WTC11 (cell line): ENCODE measurements around the gene TGFBR1. TPM values are rescaled to one million over a fixed set of nuclear protein-coding genes. Genes with fewer than 3 reads are reported as not detected.

Experiments used
- ATAC-seq: fragments of 200-7000 bp; cut with Tn5 transposase; 2 replicates; pipeline ENCODE4 v1.10.0; 2021; ENCODE audit warnings: mild to moderate bottlenecking, moderate library complexity
- CTCF ChIA-PET: fragments of 300-600 bp; sonication (Branson Sonifier 250); formaldehyde crosslinking; loops from one replicate; lab custom pipeline; 2021; ENCODE audit warnings: antibody characterized with exemption; lab: Charles Lee
- POLR2A ChIA-PET: fragments of 350-600 bp; sonication (Branson Sonifier 250); formaldehyde crosslinking; loops from one replicate; lab custom pipeline; 2021; ENCODE audit warnings: antibody characterized with exemption; lab: Charles Lee
- DNase-seq: peaks from one replicate; pipeline ENCODE4 v3.0.0; 2021; ENCODE audit warnings: low spot score
- H3K27ac Mint-ChIP-seq: 2 replicates; pipeline ENCODE4 v1.8.0; 2021; ENCODE audit warnings: mixed read lengths
- H3K27me3 Mint-ChIP-seq: 2 replicates; pipeline ENCODE4 v1.8.0; 2021; ENCODE audit warnings: low read depth, mild to moderate bottlenecking, moderate library complexity, mixed read lengths
- H3K36me3 Mint-ChIP-seq: 2 replicates; pipeline ENCODE4 v1.8.0; 2021; ENCODE audit warnings: mixed read lengths
- H3K4me1 Mint-ChIP-seq: 2 replicates; pipeline ENCODE4 v1.8.0; 2022; ENCODE audit warnings: mixed read lengths
- H3K4me3 Mint-ChIP-seq: 2 replicates; pipeline ENCODE4 v1.8.0; 2021; ENCODE audit warnings: mild to moderate bottlenecking, moderate library complexity, mixed read lengths
- H3K9me3 Mint-ChIP-seq: 2 replicates; pipeline ENCODE4 v1.8.0; 2021; ENCODE audit warnings: mixed read lengths
- ATF6 ChIP-seq: sonication (generic); formaldehyde crosslinking; IDR thresholded peaks from 2 replicates; pipeline ENCODE4 v1.8.1; 2023; ENCODE audit warnings: mild to moderate bottlenecking, missing genetic modification reagents
- CREB1 ChIP-seq: sonication (generic); formaldehyde crosslinking; IDR thresholded peaks from 2 replicates; pipeline ENCODE4 v1.8.0; 2023; ENCODE audit warnings: mild to moderate bottlenecking, missing genetic modification reagents
- ELF4 ChIP-seq: sonication (generic); formaldehyde crosslinking; IDR thresholded peaks from 2 replicates; pipeline ENCODE4 v1.8.1; 2022; ENCODE audit warnings: low read depth, mild to moderate bottlenecking, moderate library complexity, missing genetic modification reagents
- FOXK1 ChIP-seq: sonication (generic); formaldehyde crosslinking; IDR thresholded peaks from 2 replicates; pipeline ENCODE4 v1.8.0; 2022; ENCODE audit warnings: mild to moderate bottlenecking, moderate library complexity, missing genetic modification reagents
- GABPB1 ChIP-seq: sonication (generic); formaldehyde crosslinking; IDR thresholded peaks from 2 replicates; pipeline ENCODE4 v1.8.1; 2023; ENCODE audit warnings: mild to moderate bottlenecking, missing genetic modification reagents
- NR3C1 ChIP-seq: sonication (generic); formaldehyde crosslinking; conservative IDR thresholded peaks from 2 replicates; pipeline ENCODE4 v1.8.1; 2023; ENCODE audit warnings: low read depth, mild to moderate bottlenecking, missing genetic modification reagents
- SMAD4 ChIP-seq: sonication (generic); formaldehyde crosslinking; IDR thresholded peaks from 2 replicates; pipeline ENCODE4 v1.8.0; 2022; ENCODE audit warnings: mild to moderate bottlenecking, missing genetic modification reagents
- SP1 ChIP-seq: sonication (generic); formaldehyde crosslinking; conservative IDR thresholded peaks from 2 replicates; pipeline ENCODE4 v1.8.1; 2022; ENCODE audit warnings: missing genetic modification reagents
- TEAD4 ChIP-seq: sonication (generic); formaldehyde crosslinking; IDR thresholded peaks from 2 replicates; pipeline ENCODE4 v1.8.0; 2022; ENCODE audit warnings: mild to moderate bottlenecking, missing genetic modification reagents
- ZBTB43 ChIP-seq: sonication (generic); formaldehyde crosslinking; IDR thresholded peaks from 2 replicates; pipeline ENCODE4 v1.8.1; 2023; ENCODE audit warnings: mild to moderate bottlenecking, missing genetic modification reagents
- ZMAT4 ChIP-seq: fragments of 250-450 bp; sonication (Bioruptor Pico); IDR thresholded peaks from 2 replicates; pipeline ENCODE4 v1.9.0; 2021; ENCODE audit warnings: mild to moderate bottlenecking
- ZNF219 ChIP-seq: sonication (generic); formaldehyde crosslinking; IDR thresholded peaks from 2 replicates; pipeline ENCODE4 v1.8.0; 2023; ENCODE audit warnings: missing genetic modification reagents, mild to moderate bottlenecking, borderline replicate concordance
- ZNF423 ChIP-seq: fragments of 250-450 bp; sonication (Bioruptor Pico); IDR thresholded peaks from 2 replicates; pipeline ENCODE4 v2.1.2; 2022; ENCODE audit warnings: mild to moderate bottlenecking, moderate library complexity
- ZNF532 ChIP-seq: fragments of 250-450 bp; sonication (Bioruptor Pico); IDR thresholded peaks from 2 replicates; pipeline ENCODE4 v1.9.0; 2021; ENCODE audit warnings: mild to moderate bottlenecking, borderline replicate concordance
- ZSCAN18 ChIP-seq: fragments of 250-450 bp; sonication (Bioruptor Pico); IDR thresholded peaks from 2 replicates; pipeline ENCODE4 v2.1.2; 2022; ENCODE audit warnings: mild to moderate bottlenecking, moderate library complexity
- total RNA-seq: library from RNA; stranded (reverse); gene quantifications from 3 replicates; pipeline ENCODE4 v1.2.3, GENCODE V29; 2021

The TGFBR1 gene
- total RNA-seq, 1 experiment from 2014 or later, result 42.4 TPM

- TF ChIP-seq SP1 (CRISPR knock-in tag) (no peak), ZNF423 (CRISPR knock-in tag) (no peak), ZBTB43 (CRISPR knock-in tag) (no peak), SMAD4 (CRISPR knock-in tag) (no peak)
- TF ChIP-seq, all 79 proteins: peak for 0
Measured at GRCh38 chr9:99057665-99058625, 47.0 kb upstream of the TGFBR1 start (continued).

- H3K27ac Mint-ChIP-seq, result no peak overlapping the region
- H3K36me3 Mint-ChIP-seq, result no peaks in the 10 kb centered on the region
- ATAC-seq (no peak), DNase-seq (no peak)
- CTCF ChIA-PET, result interaction anchor here (0.7 kb wide), 1 partner anchor 125 kb away, joined by 3 read pairs; no protein-coding TSS in a partner anchor
- no peaks in the 10 kb centered on the region for H3K4me1 Mint-ChIP-seq
- peaks cover 3% of the 10 kb centered on the region for H3K27me3 Mint-ChIP-seq
- no peak overlapping the region for H3K4me3 Mint-ChIP-seq
- 0 out of 2 replicates have a peak, but pooled peaks cover 4% of the 10 kb centered on the region for H3K9me3 Mint-ChIP-seq
- no peak for TF ChIP-seq ZSCAN18 (CRISPR knock-in tag)
- no peak for TF ChIP-seq CREB1 (CRISPR knock-in tag)
- POLR2A ChIA-PET, result interaction anchor here (0.7 kb wide), 1 partner anchor 13 kb away, joined by 4 read pairs; no protein-coding TSS in a partner anchor
Measured at GRCh38 chr9:99058964-99059921, 45.7 kb upstream of the TGFBR1 start.

GRCh38 chr9:99060621-99061020, 44.3 kb upstream of the TGFBR1 start:
- no peaks in the 10 kb centered on the region for H3K4me1 Mint-ChIP-seq
- no peak overlapping the region for H3K27ac Mint-ChIP-seq
- 0 out of 2 replicates have a peak, but pooled peaks cover 4% of the 10 kb centered on the region for H3K9me3 Mint-ChIP-seq
- DNase-seq (no peak), ATAC-seq (no peak)
- no peak overlapping the region for H3K4me3 Mint-ChIP-seq
- H3K36me3 Mint-ChIP-seq, result no peaks in the 10 kb centered on the region
- ChIA-PET POLR2A (no interaction called here), CTCF (no interaction called here)
- H3K27me3 Mint-ChIP-seq, result peaks cover 3% of the 10 kb centered on the region
- TF ChIP-seq FOXK1 (no peak), NR3C1 (CRISPR knock-in tag) (no peak), ATF6 (CRISPR knock-in tag) (no peak), ZNF219 (no peak), ZMAT4 (CRISPR knock-in tag) (no peak), ZNF532 (CRISPR knock-in tag) (no peak), ELF4 (no peak), GABPB1 (CRISPR knock-in tag) (no peak), TEAD4 (no peak)
